Glutamatergic neuron (in vitro differentiated cells): ENCODE measurements around the gene TNFRSF19. TPM values are rescaled to one million over a fixed set of nuclear protein-coding genes. Genes with fewer than 3 reads are reported as not detected.

Experiments used
- DNase-seq: peaks from one replicate; pipeline ENCODE4 v3.0.0; 2022
- H3K27ac Mint-ChIP-seq: one replicate; pipeline ENCODE4 v1.8.0; 2020; ENCODE audit warnings: mild to moderate bottlenecking, mixed read lengths, inconsistent platforms; ENCODE audit not compliant: unreplicated experiment
- H3K27me3 Mint-ChIP-seq: one replicate; pipeline ENCODE4 v1.8.0; 2020; ENCODE audit warnings: mild to moderate bottlenecking, moderate library complexity, mixed read lengths, inconsistent platforms; ENCODE audit not compliant: unreplicated experiment
- H3K36me3 Mint-ChIP-seq: one replicate; pipeline ENCODE4 v1.8.0; 2020; ENCODE audit warnings: mild to moderate bottlenecking, mixed read lengths, inconsistent platforms; ENCODE audit not compliant: unreplicated experiment
- H3K4me1 Mint-ChIP-seq: one replicate; pipeline ENCODE4 v1.8.0; 2020; ENCODE audit warnings: mild to moderate bottlenecking, low read depth, mixed read lengths, inconsistent platforms; ENCODE audit not compliant: unreplicated experiment
- H3K4me3 Mint-ChIP-seq: one replicate; pipeline ENCODE4 v1.8.0; 2020; ENCODE audit warnings: mild to moderate bottlenecking, mixed read lengths, inconsistent platforms; ENCODE audit not compliant: unreplicated experiment
- H3K9me3 Mint-ChIP-seq: one replicate; pipeline ENCODE4 v1.8.0; 2020; ENCODE audit warnings: mild to moderate bottlenecking, moderate library complexity, mixed read lengths, inconsistent platforms; ENCODE audit not compliant: unreplicated experiment
- CTCF ChIP-seq: fragments of 200-600 bp; sonication (generic); IDR thresholded peaks from one replicate; pipeline ENCODE4 v1.5.0; 2021; ENCODE audit not compliant: partially characterized antibody, unreplicated experiment
- total RNA-seq: library from RNA; stranded (reverse); fragmentation: NEBNext Ultra II Directional; extraction: Animal tissue kit (Norgen Biotek cat#: 25700); gene quantifications from one replicate; pipeline ENCODE4 v1.2.1, GENCODE V29; 2021; ENCODE audit not compliant: unreplicated experiment

The TNFRSF19 gene
- total RNA-seq, 1 donor from 2014 or later: 188 TPM

- TF ChIP-seq CTCF: no peak
- H3K36me3 Mint-ChIP-seq: peaks cover 12% of the 10 kb centered on the region
- H3K4me3 Mint-ChIP-seq: no peak overlapping the region
- H3K27ac Mint-ChIP-seq: no peak overlapping the region
- peaks cover 5% of the 10 kb centered on the region for H3K9me3 Mint-ChIP-seq
- H3K27me3 Mint-ChIP-seq: peaks cover 5% of the 10 kb centered on the region
- peaks cover 1% of the 10 kb centered on the region for H3K4me1 Mint-ChIP-seq
- DNase-seq: no peak
These were observed 118.1 kb downstream of the TNFRSF19 start for GRCh38 chr13:23688336-23688735.

- TF ChIP-seq CTCF: no peak
- Mint-ChIP-seq H3K27ac (no peak overlapping the region), H3K4me1 (peaks cover 3% of the 10 kb centered on the region), H3K27me3 (peaks cover 5% of the 10 kb centered on the region), H3K4me3 (no peak overlapping the region), H3K9me3 (peaks cover 3% of the 10 kb centered on the region), H3K36me3 (peaks cover 5% of the 10 kb centered on the region)
- peak; percentile 52 for DNase-seq
These were observed 120.5 kb downstream of the TNFRSF19 start for GRCh38 chr13:23690668-23691067.

- H3K4me1 Mint-ChIP-seq: peaks cover 6% of the 10 kb centered on the region
- no peak for TF ChIP-seq CTCF
- H3K27me3 Mint-ChIP-seq: no peaks in the 10 kb centered on the region
- H3K9me3 Mint-ChIP-seq: peaks cover 5% of the 10 kb centered on the region
- no peak overlapping the region for H3K4me3 Mint-ChIP-seq
- no peaks in the 10 kb centered on the region for H3K36me3 Mint-ChIP-seq
- H3K27ac Mint-ChIP-seq: no peak overlapping the region
- DNase-seq: no peak
These were observed 122.6 kb downstream of the TNFRSF19 start for GRCh38 chr13:23692816-23693215.

GRCh38 chr13:23695196-23695595 is 125.0 kb downstream of the TNFRSF19 start:
- no peaks in the 10 kb centered on the region for H3K27me3 Mint-ChIP-seq
- TF ChIP-seq CTCF: no peak
- H3K27ac Mint-ChIP-seq: no peak overlapping the region
- H3K36me3 Mint-ChIP-seq: no peaks in the 10 kb centered on the region
- DNase-seq: no peak
- H3K9me3 Mint-ChIP-seq: peaks cover 3% of the 10 kb centered on the region
- no peak overlapping the region for H3K4me3 Mint-ChIP-seq
- H3K4me1 Mint-ChIP-seq: peaks cover 6% of the 10 kb centered on the region

- H3K4me3 Mint-ChIP-seq: peak overlapping the region; percentile 40
- no peaks in the 10 kb centered on the region for H3K36me3 Mint-ChIP-seq
- H3K27ac Mint-ChIP-seq: no peak overlapping the region
- H3K9me3 Mint-ChIP-seq: peaks cover 3% of the 10 kb centered on the region
- DNase-seq: peak; percentile 48
- H3K27me3 Mint-ChIP-seq: no peaks in the 10 kb centered on the region
- H3K4me1 Mint-ChIP-seq: peaks cover 6% of the 10 kb centered on the region
- TF ChIP-seq CTCF: no peak
These were observed 125.7 kb downstream of the TNFRSF19 start for GRCh38 chr13:23695711-23696464.
